ENCODE data around the gene MYO18B.

MYO18B gene

GRCh38 chr22:25781801-25782200, 39.8 kb downstream of the MYO18B start:
- TF ChIP-seq, protein P1, sequence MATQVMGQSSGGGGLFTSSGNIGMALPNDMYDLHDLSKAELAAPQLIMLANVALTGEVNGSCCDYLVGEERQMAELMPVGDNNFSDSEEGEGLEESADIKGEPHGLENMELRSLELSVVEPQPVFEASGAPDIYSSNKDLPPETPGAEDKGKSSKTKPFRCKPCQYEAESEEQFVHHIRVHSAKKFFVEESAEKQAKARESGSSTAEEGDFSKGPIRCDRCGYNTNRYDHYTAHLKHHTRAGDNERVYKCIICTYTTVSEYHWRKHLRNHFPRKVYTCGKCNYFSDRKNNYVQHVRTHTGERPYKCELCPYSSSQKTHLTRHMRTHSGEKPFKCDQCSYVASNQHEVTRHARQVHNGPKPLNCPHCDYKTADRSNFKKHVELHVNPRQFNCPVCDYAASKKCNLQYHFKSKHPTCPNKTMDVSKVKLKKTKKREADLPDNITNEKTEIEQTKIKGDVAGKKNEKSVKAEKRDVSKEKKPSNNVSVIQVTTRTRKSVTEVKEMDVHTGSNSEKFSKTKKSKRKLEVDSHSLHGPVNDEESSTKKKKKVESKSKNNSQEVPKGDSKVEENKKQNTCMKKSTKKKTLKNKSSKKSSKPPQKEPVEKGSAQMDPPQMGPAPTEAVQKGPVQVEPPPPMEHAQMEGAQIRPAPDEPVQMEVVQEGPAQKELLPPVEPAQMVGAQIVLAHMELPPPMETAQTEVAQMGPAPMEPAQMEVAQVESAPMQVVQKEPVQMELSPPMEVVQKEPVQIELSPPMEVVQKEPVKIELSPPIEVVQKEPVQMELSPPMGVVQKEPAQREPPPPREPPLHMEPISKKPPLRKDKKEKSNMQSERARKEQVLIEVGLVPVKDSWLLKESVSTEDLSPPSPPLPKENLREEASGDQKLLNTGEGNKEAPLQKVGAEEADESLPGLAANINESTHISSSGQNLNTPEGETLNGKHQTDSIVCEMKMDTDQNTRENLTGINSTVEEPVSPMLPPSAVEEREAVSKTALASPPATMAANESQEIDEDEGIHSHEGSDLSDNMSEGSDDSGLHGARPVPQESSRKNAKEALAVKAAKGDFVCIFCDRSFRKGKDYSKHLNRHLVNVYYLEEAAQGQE (IDR thresholded peaks at IDR 0.05; ENCODE audit: insufficient read depth in 1 of 2, low read depth in 2 of 2, low read length in 2 of 2), result no peak
- TF ChIP-seq SIN3A (IDR thresholded peaks at IDR 0.05; ENCODE audit: borderline replicate concordance, insufficient read depth, low read length), result no peak
- TF ChIP-seq FOXP2 (optimal IDR thresholded peaks at IDR 0.05; ENCODE audit: borderline replicate concordance, extremely low read depth, extremely low read length, insufficient read depth), result no peak
- TF ChIP-seq TAF1 (IDR thresholded peaks at IDR 0.05; ENCODE audit: borderline replicate concordance, insufficient read depth, low read length), result no peak
- no peak for TF ChIP-seq POLR2AphosphoS5 (IDR thresholded peaks at IDR 0.05; ENCODE audit: low read depth, low read length)

GRCh38 chr22:25782831-25783230, 40.8 kb downstream of the MYO18B start:
- TF ChIP-seq POLR2AphosphoS5 (IDR thresholded peaks at IDR 0.05; ENCODE audit: low read depth, low read length) (no peak), FOXP2 (optimal IDR thresholded peaks at IDR 0.05; ENCODE audit: borderline replicate concordance, extremely low read depth, extremely low read length, insufficient read depth) (no peak)

GRCh38 chr22:25783856-25784255, 41.9 kb downstream of the MYO18B start:
- TF ChIP-seq FOXP2 (optimal IDR thresholded peaks at IDR 0.05; ENCODE audit: borderline replicate concordance, extremely low read depth, extremely low read length, insufficient read depth) (no peak), POLR2AphosphoS5 (IDR thresholded peaks at IDR 0.05; ENCODE audit: low read depth, low read length) (no peak), TAF1 (IDR thresholded peaks at IDR 0.05; ENCODE audit: borderline replicate concordance, insufficient read depth, low read length) (no peak), SIN3A (IDR thresholded peaks at IDR 0.05; ENCODE audit: borderline replicate concordance, insufficient read depth, low read length) (no peak)
- TF ChIP-seq, protein P1 (IDR thresholded peaks at IDR 0.05; ENCODE audit: insufficient read depth in 1 of 2, low read depth in 2 of 2, low read length in 2 of 2), result no peak

- TF ChIP-seq TAF1 (IDR thresholded peaks at IDR 0.05; ENCODE audit: borderline replicate concordance, insufficient read depth, low read length), result no peak
- no peak for TF ChIP-seq POLR2AphosphoS5 (IDR thresholded peaks at IDR 0.05; ENCODE audit: low read depth, low read length)
- TF ChIP-seq SIN3A (IDR thresholded peaks at IDR 0.05; ENCODE audit: borderline replicate concordance, insufficient read depth, low read length), result no peak
- TF ChIP-seq, protein P1 (IDR thresholded peaks at IDR 0.05; ENCODE audit: insufficient read depth in 1 of 2, low read depth in 2 of 2, low read length in 2 of 2), result no peak
- no peak for TF ChIP-seq FOXP2 (optimal IDR thresholded peaks at IDR 0.05; ENCODE audit: borderline replicate concordance, extremely low read depth, extremely low read length, insufficient read depth)
Observed at GRCh38 chr22:25786165-25786564, 44.2 kb downstream of the MYO18B start.

- no peak for TF ChIP-seq SIN3A (IDR thresholded peaks at IDR 0.05; ENCODE audit: borderline replicate concordance, insufficient read depth, low read length)
- no peak for TF ChIP-seq POLR2AphosphoS5 (IDR thresholded peaks at IDR 0.05; ENCODE audit: low read depth, low read length)
- TF ChIP-seq FOXP2 (optimal IDR thresholded peaks at IDR 0.05; ENCODE audit: borderline replicate concordance, extremely low read depth, extremely low read length, insufficient read depth), result no peak
- TF ChIP-seq, protein P1 (IDR thresholded peaks at IDR 0.05; ENCODE audit: insufficient read depth in 1 of 2, low read depth in 2 of 2, low read length in 2 of 2), result no peak
- TF ChIP-seq TAF1 (IDR thresholded peaks at IDR 0.05; ENCODE audit: borderline replicate concordance, insufficient read depth, low read length), result no peak
Observed at GRCh38 chr22:25791556-25791955, 49.6 kb downstream of the MYO18B start.

Measured in PFSK-1 (cell line).